Activated naive CD4-positive, alpha-beta T cell treated with anti-CD3 and anti-CD28 coated beads, Interleukin-2, amount 50 U/mL, for 16 hours (primary cell): ENCODE results near the gene CEP20.
"Not testable (repeated sequence)": the region's sequence is repeated elsewhere in the genome, so short reads cannot be mapped to it uniquely, and the experiment has no call there.

Experiments
- DNase-seq: peaks from one replicate; pipeline ENCODE4 v3.0.0-alpha.2; 2020

The CEP20 gene

GRCh38 chr16:15856901-15857698 lies 31.3 kb downstream of the CEP20 start, which contains the start of gene MYH11:
TSS of gene MYH11 (minus strand) at chr16:15857028. CDS start at chr16:15838252, 18,776 bp downstream.
- no peak for DNase-seq

GRCh38 chr16:15856182-15856581 lies 32.2 kb downstream of the CEP20 start:
- DNase-seq = no peak

- no peak for DNase-seq
These were observed 32.7 kb downstream of the CEP20 start for GRCh38 chr16:15855704-15856003.

GRCh38 chr16:15854906-15855703 lies 33.3 kb downstream of the CEP20 start:
- no peak for DNase-seq

- no peak for DNase-seq
These were observed 34.3 kb downstream of the CEP20 start for GRCh38 chr16:15854061-15854460.

GRCh38 chr16:15853021-15853420 lies 35.4 kb downstream of the CEP20 start:
- no peak for DNase-seq

GRCh38 chr16:15850555-15850954 lies 37.8 kb downstream of the CEP20 start:
- DNase-seq = not testable (repeated sequence)

- DNase-seq = no peak
These were observed 39.0 kb downstream of the CEP20 start for GRCh38 chr16:15849209-15849981.

- no peak for DNase-seq
These were observed 40.7 kb downstream of the CEP20 start for GRCh38 chr16:15847611-15848175.

- DNase-seq = no peak
These were observed 41.9 kb downstream of the CEP20 start for GRCh38 chr16:15846510-15846909.

- no peak for DNase-seq
These were observed 44.6 kb downstream of the CEP20 start for GRCh38 chr16:15843635-15844279.

GRCh38 chr16:15839204-15839603 lies 49.2 kb downstream of the CEP20 start:
- DNase-seq = not testable (repeated sequence)

- no peak for DNase-seq
These were observed 50.6 kb downstream of the CEP20 start for GRCh38 chr16:15837761-15838160.

GRCh38 chr16:15836965-15837611 lies 51.3 kb downstream of the CEP20 start:
- DNase-seq = no peak

GRCh38 chr16:15836074-15836473 lies 52.3 kb downstream of the CEP20 start:
- DNase-seq = no peak

GRCh38 chr16:15835136-15835878 lies 53.1 kb downstream of the CEP20 start:
- DNase-seq = no peak

GRCh38 chr16:15834502-15834901 lies 53.9 kb downstream of the CEP20 start:
- no peak for DNase-seq

- no peak for DNase-seq
These were observed 54.9 kb downstream of the CEP20 start for GRCh38 chr16:15833541-15833940.

GRCh38 chr16:15832241-15832640 lies 56.2 kb downstream of the CEP20 start:
- DNase-seq = no peak

- no peak for DNase-seq
These were observed 57.5 kb downstream of the CEP20 start for GRCh38 chr16:15830832-15831451.

GRCh38 chr16:15829460-15829859 lies 58.9 kb downstream of the CEP20 start:
- no peak for DNase-seq
